ENCODE data around the gene AGXT.

AGXT gene

GRCh38 chr2:240869956-240870875 lies 1.6 kb downstream of the AGXT start:
- DNase-seq = no peak

GRCh38 chr2:240871071-240871958 lies 2.7 kb downstream of the AGXT start:
- DNase-seq = no peak

GRCh38 chr2:240872317-240873097 lies 3.9 kb downstream of the AGXT start:
- no peak for DNase-seq

- DNase-seq = no peak
Observed at GRCh38 chr2:240873098-240873788, 4.6 kb downstream of the AGXT start.

GRCh38 chr2:240873805-240874714 lies 5.4 kb downstream of the AGXT start:
- no peak for DNase-seq

- DNase-seq = no peak
Observed at GRCh38 chr2:240874715-240875227, 6.1 kb downstream of the AGXT start.

- DNase-seq = no peak
Observed at GRCh38 chr2:240875228-240876034, 6.8 kb downstream of the AGXT start.

- no peak for DNase-seq
Observed at GRCh38 chr2:240876035-240876474, 7.4 kb downstream of the AGXT start.

GRCh38 chr2:240876475-240877251 lies 8.0 kb downstream of the AGXT start:
- no peak for DNase-seq

- DNase-seq = no peak
Observed at GRCh38 chr2:240877460-240878340, 9.1 kb downstream of the AGXT start.

- DNase-seq = no peak
Observed at GRCh38 chr2:240878341-240878936, 9.8 kb downstream of the AGXT start.

GRCh38 chr2:240879105-240879504 lies 10.5 kb downstream of the AGXT start:
- no peak for DNase-seq

- DNase-seq = no peak
Observed at GRCh38 chr2:240881913-240882312, 13.3 kb downstream of the AGXT start.

- DNase-seq = no peak
Observed at GRCh38 chr2:240884221-240884620, 15.6 kb downstream of the AGXT start.

GRCh38 chr2:240884745-240885144 lies 16.1 kb downstream of the AGXT start:
- DNase-seq = no peak

- no peak for DNase-seq
Observed at GRCh38 chr2:240885566-240885965, 16.9 kb downstream of the AGXT start.

GRCh38 chr2:240886023-240886565 lies 17.5 kb downstream of the AGXT start:
- no peak for DNase-seq

Data from midbrain (tissue), 1 donor.